HG03066 (cell line): ENCODE data around the gene PLD1.

Experiments used
- ATAC-seq: cut with Tn5 transposase; IDR thresholded peaks from one replicate; pipeline ENCODE4 v1.9.1; 2021; ENCODE audit warnings: low read depth; ENCODE audit not compliant: unreplicated experiment

The PLD1 gene

DNA sequence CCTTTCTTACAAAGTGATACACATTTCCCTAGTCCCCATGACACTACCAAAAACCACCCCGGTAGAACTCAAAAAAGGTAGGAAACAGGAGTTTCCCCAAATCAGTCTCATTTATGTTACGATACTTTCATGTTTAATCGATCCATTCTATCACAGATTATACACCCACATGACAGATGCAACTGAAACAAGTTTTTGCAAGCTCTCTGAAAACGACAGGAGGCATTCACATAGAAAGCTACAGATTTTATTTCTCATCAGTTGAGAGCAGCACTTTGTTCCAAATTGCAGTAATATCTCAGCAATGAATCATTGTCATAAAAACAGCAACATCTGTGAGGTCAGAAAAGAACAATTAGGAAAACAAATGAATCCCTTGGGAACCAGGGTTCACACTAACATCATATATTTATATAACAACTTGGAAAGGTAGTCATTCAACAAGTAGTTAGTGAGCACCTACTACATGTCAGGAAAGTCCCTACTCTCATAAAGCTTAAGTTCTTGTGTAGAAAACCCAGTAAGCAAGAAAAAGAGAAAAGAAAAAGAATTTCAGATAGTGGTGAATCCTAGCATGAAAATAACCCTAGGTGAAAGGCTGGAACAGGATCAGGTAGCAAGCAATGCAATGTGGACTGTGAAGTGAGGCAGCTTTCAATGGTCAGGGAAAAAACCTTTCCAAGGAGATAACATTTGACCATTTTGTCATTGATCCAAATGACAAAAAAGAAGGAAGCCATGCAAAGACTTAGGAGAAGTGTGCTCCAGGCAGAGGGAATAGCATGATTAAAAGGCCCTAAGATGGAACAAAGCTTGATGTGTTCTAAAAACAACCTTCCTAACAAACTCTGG, 8.3 kb downstream of the PLD1 start:
- no peak for ATAC-seq

DNA sequence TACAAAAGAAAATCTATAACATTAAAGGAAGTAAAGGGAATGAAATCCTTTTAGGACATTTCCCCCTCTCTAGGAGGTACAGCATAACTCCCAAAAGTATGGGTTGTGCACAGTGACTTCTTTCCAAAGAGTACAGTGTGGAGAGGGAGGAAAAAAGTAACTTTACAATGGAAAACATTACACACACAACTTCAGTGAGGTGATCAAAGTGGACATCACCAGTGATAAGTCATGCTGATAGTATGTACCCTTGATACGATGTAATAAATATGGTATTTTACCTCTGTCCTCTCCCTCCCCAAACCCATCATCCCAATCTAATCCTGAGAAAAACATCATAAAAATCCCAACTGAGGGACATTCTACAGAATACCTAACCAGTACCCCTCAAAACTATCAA, 10.8 kb downstream of the PLD1 start:
- no peak for ATAC-seq

DNA sequence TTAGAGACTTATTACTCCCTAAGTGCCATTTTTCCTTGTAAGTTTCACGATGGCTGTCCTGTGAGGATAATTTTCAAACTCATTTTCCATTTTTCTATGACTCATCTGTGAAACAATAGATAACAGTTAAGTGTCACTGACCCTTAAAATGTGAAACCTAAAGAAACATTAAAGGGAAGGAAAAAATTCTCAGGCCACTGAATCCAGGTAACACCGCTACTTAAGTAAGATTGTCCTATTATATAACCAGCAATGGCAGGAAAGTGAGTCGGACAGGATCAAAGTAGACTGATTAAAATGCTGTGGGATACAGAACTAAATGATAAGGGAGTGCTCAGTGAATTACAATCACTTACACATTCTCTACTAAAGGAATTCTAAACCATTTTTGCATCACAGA, 12.4 kb downstream of the PLD1 start:
- ATAC-seq: no peak

DNA sequence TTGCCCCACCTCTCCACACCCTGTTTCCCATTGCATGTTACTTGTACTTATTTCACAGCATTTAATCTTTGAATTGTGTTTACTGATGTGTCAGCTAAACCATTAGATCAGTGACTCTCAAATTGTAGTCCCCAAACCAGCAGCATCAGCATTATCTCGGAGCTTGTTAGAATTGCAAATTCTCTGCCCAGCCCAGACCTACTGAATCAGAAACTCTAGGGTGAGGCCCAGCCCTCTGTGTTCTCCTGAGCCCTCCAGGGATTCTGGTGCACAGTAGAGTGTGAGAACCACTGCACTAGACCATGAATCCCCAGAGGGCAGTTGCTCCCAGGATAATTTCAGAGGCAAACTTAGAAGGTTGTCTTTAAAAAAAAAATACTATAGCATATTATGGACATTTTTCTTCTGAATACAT, 13.0 kb downstream of the PLD1 start:
- ATAC-seq: no peak

DNA sequence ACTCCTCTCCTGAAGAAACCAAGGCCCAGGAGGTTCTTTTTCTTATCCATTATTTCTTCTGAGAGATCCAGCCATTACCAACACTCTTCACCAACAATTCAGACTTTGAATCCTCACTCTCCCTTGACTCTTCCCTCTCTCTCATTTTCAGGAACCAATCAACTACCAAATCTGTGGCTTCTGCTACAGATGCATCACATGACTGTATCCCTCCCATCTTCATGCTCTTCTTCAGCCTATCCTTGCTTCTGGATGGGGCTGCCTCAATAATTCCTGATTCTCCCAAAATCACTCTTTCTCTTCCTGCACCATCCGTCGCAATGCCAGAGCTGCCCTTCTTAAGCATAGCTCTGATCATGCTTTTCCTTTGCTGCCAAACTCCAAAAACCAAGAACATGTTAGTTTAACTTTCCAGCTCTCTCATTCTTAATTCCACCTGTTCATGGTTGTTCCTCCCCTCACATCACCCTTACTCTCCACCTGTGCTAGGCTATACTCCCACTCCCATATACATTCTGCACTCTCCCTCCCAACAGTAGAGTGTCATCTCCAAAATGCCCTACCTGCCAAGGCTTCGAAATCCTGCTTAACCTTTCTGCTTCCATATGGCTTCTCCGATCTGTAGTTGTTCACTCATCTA, 13.5 kb downstream of the PLD1 start:
- ATAC-seq: no peak

DNA sequence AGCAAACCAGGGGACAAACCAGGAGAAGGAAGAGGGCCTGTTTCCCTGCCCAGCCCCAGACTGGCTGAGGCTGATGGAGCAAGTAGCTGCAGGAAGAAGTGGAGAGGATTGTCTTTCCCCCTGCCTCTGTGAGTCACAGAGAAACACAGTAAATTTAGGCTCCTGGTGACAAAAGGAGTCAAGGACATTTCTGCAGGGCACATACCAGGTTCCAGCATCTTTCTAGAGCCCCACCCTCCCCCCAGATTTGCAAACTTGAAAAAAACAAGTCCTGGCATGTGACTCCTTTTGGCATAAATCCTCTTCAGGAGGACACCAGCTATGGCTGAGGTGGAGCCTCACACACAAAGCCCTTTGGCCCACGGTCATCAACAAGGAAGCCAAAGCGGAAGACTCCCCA, 17.8 kb downstream of the PLD1 start:
- ATAC-seq: no peak

DNA sequence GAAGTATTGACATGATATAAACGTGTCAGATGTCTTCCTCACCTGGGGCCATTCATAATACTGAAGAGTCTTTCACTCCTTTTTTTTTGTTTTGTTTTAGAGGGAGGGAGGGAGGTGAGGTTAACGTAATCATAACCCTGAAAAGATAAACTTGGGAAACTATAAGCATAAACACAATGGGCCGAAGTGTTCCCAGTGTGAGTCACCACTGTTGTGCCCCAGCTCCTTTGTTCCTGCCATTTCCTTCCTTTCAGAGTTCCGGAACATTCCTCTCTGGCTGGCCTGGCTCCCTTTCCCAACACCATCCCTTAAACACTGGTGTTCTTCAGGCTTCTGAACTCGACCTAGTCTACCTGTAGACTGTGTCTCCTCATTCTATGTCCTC, 18.6 kb downstream of the PLD1 start:
- ATAC-seq: no peak

DNA sequence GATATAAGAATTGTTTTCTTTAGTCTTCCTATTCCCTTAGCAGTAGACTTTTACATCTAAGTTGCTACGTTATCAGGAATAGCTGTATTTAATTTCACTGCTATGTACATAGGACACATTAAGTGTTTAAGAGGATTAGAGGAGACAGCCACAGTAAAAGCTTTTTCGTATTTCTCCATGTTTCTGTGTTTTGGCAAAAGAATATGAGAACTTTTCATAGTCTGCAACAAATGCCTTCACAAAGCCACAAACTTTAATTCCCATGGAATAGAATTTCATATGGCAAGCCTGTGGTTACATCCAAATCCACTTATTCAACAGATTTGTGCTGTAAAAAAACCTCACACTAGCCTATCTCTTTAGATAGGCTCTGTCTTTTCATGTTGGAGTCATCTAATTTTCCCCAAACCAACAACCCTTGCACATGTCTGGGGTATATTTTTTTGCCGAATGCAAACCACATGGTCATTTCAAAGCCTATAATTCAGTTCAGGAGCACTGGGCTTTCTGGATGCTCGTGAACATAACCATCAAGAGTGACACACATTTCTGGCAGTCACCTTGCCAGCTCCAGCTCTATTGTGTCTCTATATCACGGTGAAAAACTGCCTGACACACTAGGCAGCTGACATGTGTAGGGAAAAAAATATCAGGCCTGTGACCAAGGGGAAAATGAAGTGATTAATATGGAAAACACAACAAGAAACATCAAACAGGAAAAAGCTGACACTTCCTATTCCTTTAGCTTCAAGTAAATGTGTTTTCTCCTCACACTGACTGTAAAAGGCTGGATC, 19.2 kb downstream of the PLD1 start:
- ATAC-seq: no peak

DNA sequence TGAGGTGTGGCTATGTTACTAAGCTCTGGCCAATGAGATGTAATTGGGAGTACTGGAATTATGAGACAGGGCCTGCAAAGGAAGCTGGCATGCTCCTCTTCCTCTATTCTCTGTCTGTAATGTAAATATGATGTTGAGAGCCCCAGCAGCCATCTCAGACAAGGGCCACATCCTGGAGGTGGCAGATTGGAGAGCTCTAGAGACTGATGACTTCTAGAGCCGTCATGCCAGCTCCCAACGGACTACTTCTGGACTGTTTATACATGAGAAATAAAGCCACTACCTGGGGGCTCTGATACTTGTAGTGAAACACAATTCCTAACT, 19.7 kb downstream of the PLD1 start:
- no peak for ATAC-seq

DNA sequence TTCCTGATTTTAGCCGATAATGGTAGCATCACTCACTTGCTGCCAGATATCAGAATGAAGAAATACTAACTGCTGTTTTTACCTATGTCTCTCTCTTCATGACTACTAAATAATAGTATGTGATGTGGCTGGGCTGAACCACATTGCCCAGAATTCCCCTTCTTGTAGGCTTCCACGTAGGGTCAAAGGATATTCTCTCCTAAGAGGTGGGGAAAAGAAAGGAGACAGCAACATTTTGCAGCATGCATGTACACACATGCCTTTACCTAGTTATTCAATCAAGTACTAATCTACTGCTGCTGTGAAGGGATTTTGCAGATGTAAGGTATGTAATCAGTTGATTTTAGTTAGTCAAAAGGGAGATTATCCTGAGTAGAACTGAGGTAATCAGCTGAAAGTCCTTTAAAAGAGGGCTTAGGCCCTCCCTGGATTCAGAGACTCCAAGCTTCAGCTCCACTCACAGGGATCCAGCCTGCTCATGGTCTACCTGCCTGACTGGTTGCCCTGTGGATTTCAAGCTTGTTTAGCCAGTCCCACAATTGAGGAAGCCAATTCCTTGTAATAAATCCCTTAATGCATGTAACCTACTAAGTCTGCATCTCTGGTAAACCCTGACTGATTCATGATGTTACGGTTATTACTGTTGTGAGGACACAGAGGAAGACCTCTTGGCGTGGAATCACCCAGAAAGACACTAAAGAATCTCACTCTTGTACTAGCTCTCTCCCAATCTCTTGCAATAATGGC, 20.4 kb downstream of the PLD1 start:
- no peak for ATAC-seq

DNA sequence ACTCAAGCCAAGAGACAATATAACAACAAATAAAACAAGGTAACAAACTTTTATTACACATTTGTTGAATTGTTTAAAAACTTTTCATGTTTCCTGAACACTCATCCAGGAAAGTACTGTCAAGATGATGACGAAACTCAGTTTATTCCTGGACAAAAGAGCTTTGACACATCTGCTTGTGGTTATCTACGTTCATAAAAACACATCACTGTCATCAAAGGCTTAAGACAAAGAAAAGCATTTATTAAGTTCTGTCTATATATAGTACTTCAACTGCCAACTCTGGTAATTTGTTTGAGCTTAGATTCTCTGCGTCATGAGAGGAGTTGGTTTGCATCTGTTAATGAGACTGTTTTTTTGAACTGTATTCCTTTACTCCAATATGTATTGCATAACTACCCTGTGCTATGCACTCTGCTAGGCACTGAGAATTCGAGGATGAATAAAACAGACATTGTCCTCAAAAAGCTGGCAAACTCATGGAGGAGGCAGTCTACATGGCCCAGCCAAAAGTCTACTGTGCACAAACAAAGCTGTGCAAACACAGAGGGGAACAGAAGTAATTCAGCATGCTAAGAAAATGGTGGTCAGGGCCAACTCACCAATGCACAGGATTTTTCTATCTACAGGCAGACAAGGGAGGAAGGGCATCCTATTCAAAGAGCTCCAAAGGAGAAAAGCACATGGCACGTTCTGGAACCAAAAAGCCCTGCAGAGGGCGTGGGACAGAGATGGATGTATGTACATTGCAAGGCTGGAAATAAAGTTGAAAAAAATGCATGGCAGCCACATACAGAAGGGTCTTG, 21.5 kb downstream of the PLD1 start:
- no peak for ATAC-seq

DNA sequence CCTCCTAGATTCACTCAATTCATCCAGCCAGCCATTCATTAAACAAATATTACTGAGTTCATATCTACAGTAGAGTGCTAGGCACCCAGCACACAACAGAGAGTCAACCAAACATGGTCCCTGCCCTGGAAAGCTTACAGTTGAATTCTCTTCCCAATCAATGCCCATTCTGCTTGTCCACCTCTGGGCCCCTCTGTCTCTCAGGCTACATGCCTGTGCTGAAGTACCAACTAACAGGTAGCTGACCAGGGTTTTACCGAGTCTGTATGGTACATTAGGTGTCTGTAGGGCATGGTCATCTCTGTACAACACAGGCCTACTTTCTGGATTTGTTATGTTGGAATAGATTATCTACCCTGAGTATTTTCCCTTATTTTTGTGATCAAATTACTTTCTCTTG, 23.3 kb downstream of the PLD1 start:
- ATAC-seq: no peak

DNA sequence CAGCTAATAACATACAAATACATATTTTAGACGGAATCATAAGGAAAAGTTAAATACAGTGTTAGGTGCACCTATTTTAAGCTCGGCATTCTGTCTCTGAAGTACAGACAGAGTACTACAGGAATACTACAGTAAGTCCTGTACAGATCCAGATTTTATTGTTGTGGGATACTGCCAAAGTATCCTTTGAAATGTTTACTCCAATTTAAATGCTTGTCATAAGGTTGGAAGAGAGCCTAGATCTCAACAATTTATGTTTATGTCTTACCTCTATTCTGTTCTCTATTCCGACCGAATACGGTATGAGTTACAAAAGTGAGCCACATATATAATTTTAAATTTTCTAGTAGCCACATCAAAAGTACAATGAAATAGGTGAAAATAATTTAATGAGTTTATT, 25.3 kb downstream of the PLD1 start:
- ATAC-seq: no peak

DNA sequence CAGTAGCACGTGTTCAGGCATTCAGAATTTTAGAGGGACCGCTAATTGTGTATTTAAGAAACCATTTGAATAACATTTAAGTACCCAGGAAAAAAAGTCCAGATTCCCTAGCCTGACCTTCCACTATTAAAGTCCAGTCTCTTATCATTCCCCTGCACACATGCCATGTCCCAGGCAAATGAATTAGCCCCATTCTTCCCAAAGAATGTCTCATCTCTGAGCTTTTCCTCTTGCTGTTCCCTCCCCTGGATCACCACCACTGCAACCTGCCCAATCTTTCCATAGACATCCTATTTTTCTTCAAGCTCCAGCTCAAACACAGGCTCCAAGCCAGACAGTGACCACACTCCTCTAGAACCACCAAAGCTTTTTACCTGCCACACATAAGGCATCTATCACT, 25.9 kb downstream of the PLD1 start:
- no peak for ATAC-seq

DNA sequence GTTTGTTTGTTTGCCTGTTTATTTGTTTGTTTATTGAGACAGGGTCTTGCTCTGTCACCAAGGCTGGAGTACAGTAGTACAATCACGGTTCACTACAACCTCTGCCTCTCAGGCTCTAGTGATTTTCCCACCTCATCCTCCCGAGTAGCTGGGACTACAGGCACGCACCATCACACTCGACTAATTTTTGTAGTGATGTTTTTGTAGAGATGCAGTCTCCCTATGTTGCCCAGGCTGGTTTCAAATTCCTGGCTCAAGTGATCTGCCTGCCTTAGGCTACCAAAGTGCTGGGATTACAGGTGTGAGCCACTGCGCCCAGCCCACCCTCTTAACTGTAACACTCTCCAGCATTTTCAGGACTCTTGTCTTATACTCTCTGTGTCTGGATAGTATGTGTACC, 26.7 kb downstream of the PLD1 start:
- ATAC-seq: no peak

DNA sequence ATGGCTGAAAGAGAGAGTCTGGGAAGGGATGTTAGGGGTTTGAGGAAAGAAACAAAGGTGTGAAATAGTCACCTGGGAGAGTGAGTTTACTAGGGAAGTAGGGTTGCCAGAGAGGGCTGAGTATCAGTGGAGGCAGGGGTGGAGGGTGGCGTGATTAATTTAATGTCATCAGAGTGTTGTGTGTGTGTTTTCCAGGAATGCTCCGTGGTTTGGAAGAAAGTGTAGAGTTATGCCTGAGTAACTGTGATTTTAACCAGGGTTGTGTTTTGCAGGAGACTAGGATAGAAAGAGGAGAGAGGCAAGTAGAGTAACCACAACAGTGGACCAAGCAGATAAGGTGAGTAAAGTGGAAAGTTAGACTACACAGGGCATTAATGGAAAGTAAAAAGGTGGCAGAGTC, 27.2 kb downstream of the PLD1 start:
- no peak for ATAC-seq

DNA sequence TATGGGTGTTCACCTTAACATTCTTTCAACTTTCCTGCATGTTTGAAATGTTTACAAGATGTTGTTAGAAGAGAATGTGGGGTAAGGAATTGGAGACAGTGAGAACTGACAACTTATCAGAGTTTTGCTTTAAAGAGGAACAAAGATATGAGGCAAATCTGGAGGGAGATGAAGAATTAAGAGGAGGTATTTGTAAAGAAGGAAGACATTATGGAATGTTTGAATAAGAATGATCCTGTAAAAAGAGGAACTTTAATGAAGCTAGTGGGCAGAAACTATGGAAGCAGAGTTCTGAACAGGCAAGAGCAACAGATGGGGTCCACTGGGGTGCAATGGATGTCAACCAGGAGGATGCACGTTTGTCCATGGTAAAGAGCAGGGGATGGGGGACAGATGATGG, 27.7 kb downstream of the PLD1 start:
- no peak for ATAC-seq

DNA sequence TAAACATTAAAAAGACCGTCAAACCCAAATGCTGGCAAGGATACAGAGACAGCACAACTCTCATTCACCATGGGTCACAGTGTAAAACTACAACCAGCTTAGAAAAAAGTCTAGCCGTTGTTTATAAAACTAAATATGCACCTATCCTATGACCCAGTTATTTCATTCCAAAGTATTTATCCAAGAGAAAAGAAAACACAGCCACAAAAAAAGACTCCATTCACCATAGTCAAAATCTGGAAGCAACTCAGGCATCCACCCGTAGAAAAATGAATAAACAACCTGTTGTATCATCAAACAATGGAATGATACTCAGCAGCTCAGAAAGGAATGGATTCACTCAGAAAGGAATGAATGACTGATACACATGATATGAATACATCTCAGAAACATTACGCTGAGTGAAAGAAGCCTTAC, 28.6 kb downstream of the PLD1 start:
- no peak for ATAC-seq

DNA sequence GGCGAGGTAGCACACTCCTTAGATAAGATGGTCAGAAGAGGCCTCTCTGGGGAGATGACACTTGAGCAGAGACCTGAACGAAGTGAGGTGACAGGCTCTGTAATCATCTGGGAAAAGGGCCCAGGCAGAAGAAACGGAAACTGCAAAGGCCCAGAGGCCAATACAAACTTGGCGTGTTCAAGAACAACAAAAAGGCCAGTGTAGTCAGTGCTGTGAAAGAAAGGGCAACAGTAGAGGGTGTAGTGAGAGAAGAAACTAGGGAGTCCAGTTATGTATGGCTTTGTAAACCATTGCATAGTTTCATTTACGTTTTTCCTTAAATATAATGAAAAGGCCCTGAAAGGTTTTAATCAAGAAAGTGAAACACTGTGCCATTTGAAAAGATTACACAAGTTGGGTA, 31.8 kb downstream of the PLD1 start:
- ATAC-seq: no peak

DNA sequence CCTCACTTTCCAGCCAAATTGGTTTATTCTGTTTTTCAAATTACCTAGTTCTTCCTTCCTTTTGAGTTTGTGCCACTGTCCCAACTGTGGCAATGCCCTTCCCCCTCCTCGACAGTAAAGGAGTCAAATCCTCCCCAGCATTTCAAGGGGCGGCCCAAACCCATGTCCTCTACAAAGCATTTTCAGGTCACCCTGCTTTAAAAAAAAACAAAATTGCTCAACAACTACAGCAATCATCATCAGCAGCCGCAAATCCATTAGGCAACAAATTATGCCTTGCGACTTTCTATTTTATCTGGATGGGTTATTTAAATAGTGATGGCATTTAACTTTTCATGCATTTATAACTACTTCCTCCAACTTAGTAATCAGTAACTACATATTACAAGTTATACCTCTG, 32.7 kb downstream of the PLD1 start:
- ATAC-seq: no peak
